Uterus (tissue), 2 donors: ENCODE data around the gene ING3.

Source experiments
- CTCF ChIP-seq, 4 experiments: fragments of 200-600 bp in 2 of 4; fragments of 450-650 bp in 2 of 4; sonication (generic) in 2 of 4; IDR thresholded peaks; one replicate each; pipeline ENCODE4 v1.5.1; 2016 to 2019; ENCODE audit warnings: antibody characterized with exemption in 4 of 4, mild to moderate bottlenecking in 2 of 4, moderate library complexity in 1 of 4
- POLR2A ChIP-seq, 2 donors: fragments of 450-650 bp; IDR thresholded peaks; one replicate each; pipeline ENCODE4 v1.6.1; 2016; ENCODE audit warnings: antibody characterized with exemption in 2 of 2, mild to moderate bottlenecking in 1 of 2, moderate library complexity in 1 of 2

- TF ChIP-seq CTCF (IDR thresholded peaks at IDR 0.05), result no peak
- TF ChIP-seq POLR2A (IDR thresholded peaks at IDR 0.05), result no peak
These were observed 47.4 kb downstream of the ING3 start for GRCh38 chr7:120997882-120998474.
